SKM-1 (cell line): ENCODE measurements around the gene KCNG2.
"Not testable (repeated sequence)": the region's sequence is repeated elsewhere in the genome, so short reads cannot be mapped to it uniquely, and the experiment has no call there.

ENCODE experiments used
- DNase-seq: peaks from one replicate; lab custom pipeline; 2025; ENCODE audit not compliant: unreplicated experiment; lab: John Stamatoyannopoulos, UW

Gene KCNG2

DNA sequence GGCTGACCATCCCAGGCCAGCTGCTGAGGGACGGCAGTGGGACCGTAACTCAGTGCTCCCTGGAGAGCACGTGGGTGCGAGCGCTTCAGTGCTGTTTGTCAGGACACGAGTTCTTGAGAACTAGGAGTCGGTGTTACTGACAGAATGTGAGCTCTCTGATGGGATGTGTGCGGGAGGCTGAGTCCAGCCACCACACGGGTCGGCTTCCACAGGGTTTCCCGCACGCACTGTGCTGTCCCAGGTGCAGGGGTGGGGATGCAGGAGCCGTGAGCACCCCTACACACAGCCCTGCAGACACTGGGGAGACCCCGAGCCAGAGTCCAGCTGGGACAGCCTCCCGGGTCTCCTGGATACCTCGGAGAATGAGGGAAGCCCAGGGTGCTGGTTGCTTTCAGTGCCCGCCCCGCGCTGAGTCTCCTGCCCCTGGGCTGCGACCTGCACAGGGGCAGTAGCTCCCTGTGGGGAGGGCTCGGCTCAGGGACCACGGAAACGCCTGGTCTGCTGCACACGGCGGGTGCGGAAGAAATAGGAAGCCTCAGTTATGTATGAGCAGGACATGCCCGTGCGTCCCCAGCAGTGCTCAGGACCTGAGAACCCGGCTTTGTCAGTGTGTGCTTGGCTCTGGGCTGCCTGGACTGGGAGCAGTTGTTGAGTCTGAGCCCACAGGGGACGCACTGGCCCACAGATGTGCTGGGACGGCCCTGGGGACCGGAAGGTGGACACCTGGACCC is 71.2 kb downstream of the KCNG2 start:
- DNase-seq = no peak

GRCh38 chr18:79869591-79870300 is 72.0 kb downstream of the KCNG2 start:
- DNase-seq = no peak

DNA sequence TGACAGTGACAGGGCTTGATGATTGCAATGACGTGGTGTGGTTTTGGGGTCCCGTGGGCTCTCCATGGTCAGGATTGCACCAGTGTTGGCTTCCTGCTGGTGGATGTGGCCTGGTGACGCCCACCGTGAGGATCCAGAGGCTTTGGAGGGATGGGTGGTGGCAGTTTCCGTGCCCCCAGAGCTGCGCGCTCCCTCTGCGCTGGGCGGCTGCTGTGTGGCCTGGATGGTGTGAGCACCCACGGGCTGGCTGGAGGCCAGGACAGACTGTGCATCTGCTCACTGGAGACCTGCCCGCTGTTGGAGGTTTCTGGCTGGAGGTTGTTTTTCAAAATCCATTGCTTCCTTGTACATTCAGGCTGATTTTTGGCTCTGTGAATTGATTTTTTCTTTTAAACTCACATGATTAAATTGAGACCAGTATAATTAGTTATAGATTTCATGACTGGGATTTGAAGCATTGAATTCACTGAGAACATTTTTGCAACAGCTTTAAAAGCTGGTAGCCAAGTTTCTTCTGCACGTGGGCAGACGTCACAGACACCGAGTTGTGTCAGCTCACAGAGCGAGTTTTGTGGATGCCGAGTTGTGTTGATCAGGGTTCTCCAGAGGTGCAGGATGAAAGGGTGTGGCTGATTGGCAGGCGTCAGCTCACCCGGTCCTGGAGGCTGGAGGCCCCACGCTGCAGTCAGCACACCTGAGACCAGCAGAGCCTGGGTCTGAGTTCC is 72.7 kb downstream of the KCNG2 start:
- no peak for DNase-seq

DNA sequence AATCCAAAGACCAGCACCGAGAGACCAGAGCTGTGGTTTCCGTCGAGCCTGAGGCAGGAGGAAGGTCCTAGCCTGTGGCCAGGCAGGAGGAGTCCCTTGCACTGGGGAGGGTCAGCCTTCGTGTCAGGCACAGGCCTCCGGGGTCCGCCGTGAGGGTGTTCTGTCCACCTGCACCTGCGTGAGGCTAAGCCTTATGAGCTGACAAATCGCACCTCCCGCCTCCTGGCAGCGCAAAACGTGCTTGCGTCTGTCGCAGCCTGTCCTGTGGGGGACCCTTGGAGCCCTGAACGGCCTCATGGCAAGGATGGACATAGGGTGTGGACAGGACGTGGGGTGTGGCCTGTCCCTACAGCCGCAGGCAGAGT is 73.3 kb downstream of the KCNG2 start:
- no peak for DNase-seq

DNA sequence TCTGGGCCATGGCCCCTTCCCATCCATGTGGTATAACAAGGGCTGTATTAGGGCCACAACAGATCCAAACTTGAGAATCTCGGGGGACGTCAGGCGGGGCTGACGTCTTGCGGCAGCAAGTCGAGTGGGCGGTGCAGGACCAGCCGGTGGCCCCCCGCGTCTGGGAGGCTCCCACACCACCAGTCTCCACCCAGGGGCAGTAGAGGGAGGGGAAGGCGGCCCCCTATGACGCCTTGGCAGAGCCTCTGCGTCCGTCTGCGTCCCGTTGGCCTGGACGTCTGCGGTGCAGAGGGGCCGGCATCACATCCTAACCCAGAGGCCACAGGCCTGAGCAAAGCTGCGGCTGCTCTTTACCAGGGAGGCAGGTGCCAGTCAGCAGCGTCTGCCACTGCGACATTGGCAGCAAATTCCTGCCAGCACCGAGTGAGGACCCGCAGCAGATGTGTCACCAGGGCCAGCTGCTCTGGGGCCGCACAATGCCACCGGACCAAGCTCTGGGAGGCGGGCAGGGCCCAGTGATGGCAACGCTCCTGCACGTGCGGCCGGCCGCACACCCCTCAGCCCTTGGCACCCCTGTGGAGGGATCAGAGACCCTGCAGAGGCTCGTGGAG is 73.8 kb downstream of the KCNG2 start:
- no peak for DNase-seq

DNA sequence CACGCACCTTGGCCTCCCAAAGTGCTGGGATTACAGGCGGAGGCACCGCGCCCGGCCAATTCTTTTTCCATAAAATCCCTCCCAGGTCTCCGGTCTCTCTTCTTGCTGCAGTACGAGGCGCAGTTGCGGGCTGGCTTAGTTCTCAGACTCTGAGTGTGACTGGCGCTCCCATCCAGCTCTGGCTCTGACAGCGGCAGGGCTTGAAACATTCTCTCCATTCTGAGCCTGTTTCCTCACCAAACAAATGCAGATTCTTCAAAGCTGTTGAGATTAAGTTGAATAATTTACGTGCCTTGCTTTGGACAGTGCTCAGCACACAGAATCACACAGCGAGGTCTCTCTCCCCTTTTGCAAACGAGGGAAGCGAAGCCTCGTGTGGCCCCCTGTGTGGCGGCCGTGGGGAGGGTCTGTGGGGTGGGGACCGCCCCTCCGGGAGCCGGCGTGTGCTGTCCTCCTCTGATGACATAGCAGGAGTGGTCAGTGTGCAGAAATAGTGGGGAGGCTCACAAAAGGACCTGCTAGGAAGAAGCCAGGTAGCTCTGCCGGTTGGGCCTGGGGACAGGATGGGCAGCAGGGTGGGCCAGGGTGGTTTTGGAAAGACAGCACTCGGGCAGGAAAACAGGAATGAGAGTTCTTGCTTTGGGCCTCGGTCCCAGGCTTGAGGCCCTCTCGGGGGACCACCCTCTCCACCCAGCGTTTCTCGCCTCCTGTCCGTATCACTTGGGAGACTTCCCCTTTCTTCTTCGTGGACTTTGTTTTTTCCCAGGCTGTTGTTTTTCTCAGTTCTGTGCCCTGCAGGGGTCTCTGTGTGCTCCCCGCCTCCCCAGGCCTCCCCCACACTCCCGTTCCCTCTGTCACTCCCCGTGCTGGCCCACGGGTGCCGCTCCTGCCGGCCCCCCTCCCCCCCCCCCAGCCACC is 75.0 kb downstream of the KCNG2 start:
- no peak for DNase-seq

DNA sequence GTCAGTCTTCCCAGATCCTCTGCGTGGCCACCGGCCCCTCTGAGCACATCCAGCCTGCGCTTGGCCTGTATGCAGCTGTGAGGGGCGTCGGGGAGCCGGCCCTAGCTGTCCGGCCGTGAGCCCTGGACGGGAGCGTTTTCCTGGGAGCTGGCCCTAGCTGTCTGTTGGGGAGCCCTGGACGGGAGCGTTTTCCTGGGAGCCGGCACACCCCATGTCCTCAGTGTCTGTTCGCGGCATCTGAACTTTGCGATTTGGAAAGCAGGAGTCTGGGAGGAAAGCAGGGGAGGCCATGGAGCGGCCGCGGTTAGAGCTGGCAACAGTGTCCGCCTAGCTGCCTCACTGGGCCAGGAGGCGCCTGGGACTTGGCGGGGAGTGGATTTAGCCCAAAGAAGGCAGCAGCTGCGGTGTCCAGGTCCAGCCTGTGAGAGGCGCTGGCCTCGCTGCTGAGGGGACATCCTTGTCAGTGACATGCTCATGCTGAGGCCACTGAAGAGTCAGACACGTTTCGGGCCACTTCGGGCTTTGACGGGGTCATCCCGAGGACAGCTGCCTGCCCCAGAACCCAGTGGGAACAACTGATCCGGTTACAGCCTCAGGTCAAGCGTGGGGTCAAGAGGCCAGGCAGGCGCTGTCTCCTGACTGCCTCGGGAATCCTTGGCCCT is 75.8 kb downstream of the KCNG2 start:
- DNase-seq = no peak

DNA sequence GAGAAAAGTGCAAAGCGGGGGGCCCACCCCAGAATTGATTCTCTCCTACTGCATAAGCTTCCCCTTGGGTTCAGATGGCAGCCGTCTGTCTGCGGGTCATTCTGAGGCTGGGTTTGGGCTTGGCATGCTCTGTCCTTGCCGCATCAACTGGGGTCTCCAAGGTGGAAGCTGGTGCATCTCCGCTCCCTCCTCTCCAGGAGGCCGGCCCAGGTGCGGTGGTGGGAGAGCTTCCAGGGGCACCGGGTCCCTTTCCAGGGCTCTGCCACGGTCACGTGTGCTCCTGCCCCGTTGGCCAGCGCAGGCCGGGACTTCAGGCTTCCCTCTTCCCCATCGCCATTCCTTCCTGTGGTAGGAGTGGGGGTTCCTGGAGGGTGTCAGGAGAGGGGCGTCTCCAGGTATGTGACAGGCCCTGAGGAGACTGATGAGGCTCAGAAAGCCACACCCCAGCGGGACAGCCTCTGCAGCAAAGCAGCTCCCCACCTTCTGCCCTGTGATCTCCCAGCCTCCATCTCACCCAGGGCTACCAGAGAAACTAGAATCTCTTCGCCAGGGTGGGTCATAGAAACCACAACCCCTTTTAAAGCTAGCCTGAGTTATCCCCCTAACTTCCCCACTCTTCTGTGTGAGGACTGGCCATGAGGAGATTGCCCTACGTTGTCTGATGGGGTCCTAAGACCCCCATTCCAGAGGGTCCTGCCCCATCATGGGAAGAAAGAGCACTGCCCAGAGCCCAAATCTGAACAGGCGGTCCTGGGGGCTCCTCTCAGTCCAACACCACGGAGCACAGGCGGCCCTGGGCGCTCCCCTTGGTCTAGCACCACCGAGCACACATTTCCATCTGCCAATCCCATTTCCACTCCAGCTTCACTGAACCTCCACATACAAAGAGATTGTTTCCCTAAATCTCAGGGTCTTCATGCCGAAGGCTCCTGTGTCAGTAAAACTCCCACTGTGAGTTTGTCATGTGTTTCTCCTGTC is 77.1 kb downstream of the KCNG2 start:
- no peak for DNase-seq

DNA sequence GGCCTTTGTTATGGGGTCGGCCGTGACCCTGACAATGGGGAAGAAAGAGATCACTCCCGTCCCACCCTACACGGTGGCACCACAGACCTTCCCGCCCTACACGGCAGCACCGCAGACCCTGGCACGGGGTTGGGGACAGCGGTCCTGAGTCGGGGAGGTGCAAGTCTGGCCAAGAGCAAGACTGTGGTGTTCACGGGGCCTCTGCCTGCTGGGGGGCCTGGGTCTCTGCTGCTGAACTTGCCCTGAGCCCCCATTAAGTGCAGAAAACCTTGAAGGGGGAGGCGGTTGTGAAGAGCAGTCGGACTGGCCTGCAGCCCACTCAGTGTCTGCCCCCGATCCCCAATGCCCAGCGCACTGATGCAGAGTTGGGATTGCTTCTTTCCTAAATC is 77.8 kb downstream of the KCNG2 start:
- no peak for DNase-seq

DNA sequence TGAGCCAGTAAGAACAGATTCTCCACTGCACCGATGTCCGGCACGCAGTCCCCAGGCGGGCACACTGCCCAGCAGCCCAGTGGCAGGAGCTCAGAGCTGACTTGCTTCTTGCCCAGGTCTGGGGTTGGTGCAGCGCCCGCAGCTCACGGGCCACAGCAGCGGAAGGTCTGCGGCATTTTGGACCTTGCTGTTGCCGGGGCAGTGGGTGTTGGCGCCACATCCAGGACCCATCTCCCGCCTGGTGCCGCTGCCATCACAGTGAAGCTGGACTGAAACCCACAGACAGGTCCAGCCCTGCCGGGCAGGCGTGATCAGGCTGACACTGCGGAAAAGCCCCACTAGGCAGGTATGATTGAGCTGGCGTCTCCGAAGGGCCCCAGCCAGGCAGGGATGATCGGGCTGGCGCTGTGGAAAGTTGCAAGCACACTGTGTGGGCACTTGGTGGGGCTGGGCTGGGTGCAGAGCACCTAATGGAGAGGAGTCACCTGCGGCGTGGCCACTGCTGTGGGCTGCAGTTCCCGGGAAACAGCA is 78.3 kb downstream of the KCNG2 start:
- DNase-seq = no peak

GRCh38 chr18:79876497-79876896 is 78.8 kb downstream of the KCNG2 start:
- no peak for DNase-seq

- no peak for DNase-seq
Measured at GRCh38 chr18:79877163-79878091, 79.7 kb downstream of the KCNG2 start.

DNA sequence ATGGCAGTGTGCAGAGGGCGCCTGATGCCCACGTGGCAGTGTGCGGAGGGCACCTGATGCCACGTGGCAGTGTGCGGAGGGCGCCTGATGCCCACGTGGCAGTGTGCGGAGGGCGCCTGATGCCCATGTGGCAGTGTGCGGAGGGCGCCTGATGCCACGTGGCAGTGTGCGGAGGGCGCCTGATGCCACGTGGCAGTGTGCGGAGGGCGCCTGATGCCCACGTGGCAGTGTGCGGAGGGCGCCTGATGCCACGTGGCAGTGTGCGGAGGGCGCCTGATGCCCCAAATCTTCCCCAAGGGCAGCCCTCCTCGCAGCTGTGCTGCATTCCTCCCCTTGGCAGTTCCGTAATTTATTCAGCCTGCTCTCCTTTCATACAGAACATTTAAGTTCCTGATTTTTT is 80.5 kb downstream of the KCNG2 start:
- not testable (repeated sequence) for DNase-seq

GRCh38 chr18:79878741-79879378 is 81.1 kb downstream of the KCNG2 start:
- DNase-seq = no peak

DNA sequence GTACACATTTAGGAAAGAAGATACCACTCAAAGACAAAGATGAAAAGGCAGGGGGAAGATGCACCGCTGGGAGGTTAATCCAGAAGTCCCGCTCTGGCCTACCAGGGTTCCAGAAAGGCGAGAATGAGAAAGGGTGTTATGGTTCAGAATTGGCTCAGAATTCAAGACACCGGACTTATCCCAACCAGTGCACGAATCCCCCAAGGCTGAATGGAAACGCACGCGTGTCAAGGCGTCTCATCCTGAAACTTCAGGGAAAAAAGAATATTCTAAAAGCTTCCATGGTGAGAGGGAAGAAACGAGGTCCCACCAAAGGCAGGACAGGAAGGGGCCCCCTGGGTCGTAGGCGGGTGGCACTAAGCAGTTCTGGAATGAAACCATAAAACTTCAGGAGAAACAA is 81.8 kb downstream of the KCNG2 start:
- DNase-seq = no peak

DNA sequence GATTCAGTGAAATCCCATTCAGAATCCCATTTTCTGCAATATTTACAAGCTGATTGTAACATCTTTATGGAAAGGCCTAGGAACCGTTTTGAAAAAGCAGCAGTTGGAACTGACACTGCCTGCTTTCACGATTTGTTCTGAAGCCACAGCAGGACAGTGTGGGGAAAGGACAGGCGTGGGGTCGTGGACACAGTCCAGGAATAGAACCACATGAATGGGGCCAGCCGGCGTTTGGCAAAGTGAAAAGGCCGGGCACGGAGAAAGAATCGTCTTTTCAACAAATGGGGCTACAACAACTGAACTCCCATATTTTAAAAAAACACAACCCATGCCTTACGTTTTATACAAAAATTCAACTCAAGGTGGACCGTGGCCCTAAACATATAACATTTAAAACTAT is 84.0 kb downstream of the KCNG2 start:
- no peak for DNase-seq

DNA sequence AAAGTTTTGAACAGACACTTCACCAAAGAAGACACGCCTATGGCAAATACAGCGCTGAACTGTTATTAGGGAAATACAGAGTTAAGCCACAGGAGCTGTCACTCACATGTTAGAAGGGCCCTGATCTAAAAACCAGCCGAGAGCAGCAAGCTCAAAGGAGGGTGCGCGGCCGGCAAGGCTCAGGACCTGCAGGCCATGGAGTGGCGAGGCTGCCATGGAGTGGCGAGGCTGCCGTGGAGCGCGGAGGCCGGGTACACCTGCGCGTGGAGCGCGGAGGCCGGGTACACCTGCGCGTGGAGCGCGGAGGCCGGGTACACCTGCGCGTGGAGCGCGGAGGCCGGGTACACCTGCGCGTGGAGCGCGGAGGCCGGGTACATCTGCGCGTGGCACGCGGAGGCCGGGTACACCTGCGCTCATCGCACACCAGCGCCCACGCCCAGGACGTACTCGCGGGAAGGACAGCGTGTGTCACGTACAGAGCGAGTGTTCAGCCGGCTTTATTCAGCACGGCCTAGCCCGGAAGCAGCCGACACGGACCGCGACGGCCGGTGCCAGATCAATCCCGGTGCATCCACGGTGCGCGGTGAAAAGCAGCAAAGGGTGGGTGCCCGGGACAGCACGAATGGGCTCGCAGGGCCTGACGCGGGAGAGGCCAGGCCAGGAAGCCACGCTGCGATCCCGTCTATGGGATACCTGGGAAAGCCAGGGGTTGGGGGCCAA is 84.9 kb downstream of the KCNG2 start:
- DNase-seq = no peak
